ENCODE results near the gene DARS1. TPM values are rescaled to one million over a fixed set of nuclear protein-coding genes. Genes with fewer than 3 reads are reported as not detected.

DARS1 gene
- total RNA-seq, 1 experiment from 2014 or later = 85.3 TPM

GRCh38 chr2:136005462-136006196 is 20.2 kb upstream of the DARS1 start:
- POLR2A ChIA-PET = no interaction called here
- Histone ChIP-seq H3K9me3 (ENCODE audit: control insufficient read depth, insufficient read depth, low read depth, low read length) (no peaks in the 10 kb centered on the region), H3K36me3 (ENCODE audit: control insufficient read depth, insufficient read depth, low read length) (no peaks in the 10 kb centered on the region), H3K27me3 (ENCODE audit: control insufficient read depth, insufficient read depth, low read length) (no peaks in the 10 kb centered on the region), H3K27ac (ENCODE audit: low read length) (no peak overlapping the region), H3K4me3 (ENCODE audit: low read depth in 2 of 2, low read length in 2 of 2) (no peak overlapping the region), H3K4me1 (ENCODE audit: control insufficient read depth, insufficient read depth, low read length) (no peaks in the 10 kb centered on the region)
- no peak for ATAC-seq
- in situ Hi-C loops (cut with HindIII; ENCODE audit: low pct_unique_long_range_greater_than_20kb, low sequenced_read_pairs) = no loop called here
- no peak for DNase-seq (ENCODE audit: low read depth, low spot score)
- no peak for TF ChIP-seq TCF7L2 (IDR thresholded peaks at IDR 0.05; ENCODE audit: low read depth, low read length)
- no peak for TF ChIP-seq CTCF (IDR thresholded peaks at IDR 0.05)
- no peak for TF ChIP-seq REST (IDR thresholded peaks at IDR 0.05; ENCODE audit: insufficient read depth in 1 of 2, low read depth in 2 of 2, low read length in 1 of 2)
- TF ChIP-seq POLR2AphosphoS5 (IDR thresholded peaks at IDR 0.05; ENCODE audit: low read depth, low read length) = no peak
- TF ChIP-seq SIN3A (IDR thresholded peaks at IDR 0.05; ENCODE audit: borderline replicate concordance, insufficient read depth, low read depth, low read length) = no peak
- CTCF ChIA-PET = interaction anchor here (1.0 kb wide), 1 partner anchor 92 kb away, joined by 7 read pairs; no protein-coding TSS in a partner anchor
- no TSS peak for BruUV-seq (replicated peaks)
- intact Hi-C loops (cut with micrococcal nuclease; ENCODE audit: unreplicated experiment) = no loop called here

- Histone ChIP-seq H3K4me1 (ENCODE audit: control insufficient read depth, insufficient read depth, low read length) (no peaks in the 10 kb centered on the region), H3K9me3 (ENCODE audit: control insufficient read depth, insufficient read depth, low read depth, low read length) (no peaks in the 10 kb centered on the region), H3K27ac (ENCODE audit: low read length) (no peak overlapping the region), H3K36me3 (ENCODE audit: control insufficient read depth, insufficient read depth, low read length) (no peaks in the 10 kb centered on the region), H3K4me3 (ENCODE audit: low read depth in 2 of 2, low read length in 2 of 2) (no peak overlapping the region), H3K27me3 (ENCODE audit: control insufficient read depth, insufficient read depth, low read length) (no peaks in the 10 kb centered on the region)
- in situ Hi-C loops (cut with HindIII; ENCODE audit: low pct_unique_long_range_greater_than_20kb, low sequenced_read_pairs) (no loop called here), intact Hi-C loops (cut with micrococcal nuclease; ENCODE audit: unreplicated experiment) (no loop called here)
- no peak for DNase-seq (ENCODE audit: low read depth, low spot score)
- TF ChIP-seq POLR2AphosphoS5 (IDR thresholded peaks at IDR 0.05; ENCODE audit: low read depth, low read length) = no peak
- no TSS peak for BruUV-seq (replicated peaks)
- ATAC-seq = no peak
- ChIA-PET POLR2A (interaction anchor here (0.6 kb wide), 1 partner anchor 10 kb away, joined by 16 read pairs; no protein-coding TSS in a partner anchor), CTCF (interaction anchor here (1.0 kb wide), 1 partner anchor 91 kb away, joined by 7 read pairs; no protein-coding TSS in a partner anchor)
These were observed 19.5 kb upstream of the DARS1 start for GRCh38 chr2:136004965-136005364.

DNA sequence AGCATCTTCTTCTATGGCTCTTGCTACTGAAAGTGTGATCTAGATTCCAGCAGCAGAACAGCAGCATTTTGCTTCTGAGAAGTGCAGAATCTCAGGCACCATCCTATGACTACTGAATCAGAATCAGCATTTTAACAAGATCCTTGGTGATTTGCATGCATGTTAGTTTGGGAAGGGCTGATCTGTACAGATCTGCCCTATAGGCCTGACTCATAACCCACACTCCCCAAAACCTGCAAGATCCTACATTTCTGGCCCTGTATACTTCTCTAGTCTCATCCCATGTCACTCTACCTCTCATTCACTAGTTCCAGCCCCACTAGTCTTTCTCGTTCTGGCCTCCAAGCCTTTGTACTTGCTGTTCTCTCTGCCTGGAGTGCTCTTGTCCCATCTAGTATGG is 15.7 kb upstream of the DARS1 start:
- Histone ChIP-seq H3K27me3 (ENCODE audit: control insufficient read depth, insufficient read depth, low read length) (no peaks in the 10 kb centered on the region), H3K36me3 (ENCODE audit: control insufficient read depth, insufficient read depth, low read length) (no peaks in the 10 kb centered on the region), H3K4me3 (ENCODE audit: low read depth in 2 of 2, low read length in 2 of 2) (no peak overlapping the region), H3K4me1 (ENCODE audit: control insufficient read depth, insufficient read depth, low read length) (no peaks in the 10 kb centered on the region), H3K9me3 (ENCODE audit: control insufficient read depth, insufficient read depth, low read depth, low read length) (no peaks in the 10 kb centered on the region), H3K27ac (ENCODE audit: low read length) (no peak overlapping the region)
- ATAC-seq (no peak), DNase-seq (ENCODE audit: low read depth, low spot score) (no peak)
- in situ Hi-C loops (cut with HindIII; ENCODE audit: low pct_unique_long_range_greater_than_20kb, low sequenced_read_pairs) (no loop called here), intact Hi-C loops (cut with micrococcal nuclease; ENCODE audit: unreplicated experiment) (no loop called here)
- TF ChIP-seq SIN3A (IDR thresholded peaks at IDR 0.05; ENCODE audit: borderline replicate concordance, insufficient read depth, low read depth, low read length) (no peak), CTCF (IDR thresholded peaks at IDR 0.05) (no peak), TCF7L2 (IDR thresholded peaks at IDR 0.05; ENCODE audit: low read depth, low read length) (no peak), REST (IDR thresholded peaks at IDR 0.05; ENCODE audit: insufficient read depth in 1 of 2, low read depth in 2 of 2, low read length in 1 of 2) (no peak), POLR2AphosphoS5 (IDR thresholded peaks at IDR 0.05; ENCODE audit: low read depth, low read length) (no peak)
- BruUV-seq (replicated peaks) = no TSS peak
- ChIA-PET CTCF (no interaction called here), POLR2A (no interaction called here)
